IMR-90 (cell line): Measurements from ENCODE around the gene PKP4. TPM values are rescaled to one million over a fixed set of nuclear protein-coding genes. Genes with fewer than 3 reads are reported as not detected.

ENCODE experiments used
- ATAC-seq: fragments of 200-7000 bp; cut with Tn5 transposase; 2 replicates; pipeline ENCODE4 v1.9.1; 2020; ENCODE audit warnings: low read depth, mild to moderate bottlenecking, moderate library complexity
- BruUV-seq: library from RNA; stranded (reverse); fragments of 400-500 nt; replicated peaks from 2 replicates; lab custom pipeline; 2021; lab: Mats Ljungman, UMichigan
- CTCF ChIA-PET: fragments of 300-600 bp; formaldehyde crosslinking; extraction: SDS; loops from one replicate; lab custom pipeline; 2021; ENCODE audit warnings: antibody characterized with exemption; lab: Yijun Ruan, JAX
- POLR2A ChIA-PET: fragments of 300-600 bp; sonication (Branson Sonifier 250); formaldehyde crosslinking; loops from one replicate; lab custom pipeline; 2022; ENCODE audit warnings: antibody characterized with exemption; ENCODE audit not compliant: unreplicated experiment; lab: Charles Lee
- DNase-seq: peaks from one replicate; pipeline ENCODE4 v3.0.0; 2013
- H2AFZ ChIP-seq: replicated peaks from 2 replicates; pipeline ENCODE3; 2013; ENCODE audit warnings: low read length, mild to moderate bottlenecking; ENCODE audit not compliant: poor library complexity
- H2AK5ac ChIP-seq: 2 replicates; pipeline ENCODE4 v1.6.1; 2013; ENCODE audit warnings: low read depth, low read length, inconsistent platforms
- H2AK9ac ChIP-seq: replicated peaks from 2 replicates; pipeline ENCODE3; 2013; ENCODE audit warnings: mild to moderate bottlenecking, low read depth, low read length, moderate library complexity; ENCODE audit not compliant: poor library complexity
- H2BK120ac ChIP-seq: 2 replicates; pipeline ENCODE4 v1.6.1; 2013; ENCODE audit warnings: low read depth, low read length, inconsistent platforms
- H2BK15ac ChIP-seq: 3 replicates; pipeline ENCODE4 v1.6.1; 2013; ENCODE audit warnings: low read depth, low read length, inconsistent platforms
- H2BK20ac ChIP-seq: 2 replicates; pipeline ENCODE4 v1.6.1; 2013; ENCODE audit warnings: low read depth, mild to moderate bottlenecking, inconsistent platforms, low read length, moderate library complexity
- H2BK5ac ChIP-seq: 2 replicates; pipeline ENCODE4 v1.6.1; 2013; ENCODE audit warnings: mild to moderate bottlenecking, low read depth, low read length, inconsistent platforms; ENCODE audit not compliant: poor library complexity, severe bottlenecking
- H3K14ac ChIP-seq: replicated peaks from 2 replicates; pipeline ENCODE4 v1.6.1; 2013; ENCODE audit warnings: low read depth, low read length, inconsistent platforms
- H3K18ac ChIP-seq: 2 replicates; pipeline ENCODE4 v1.6.1; 2013; ENCODE audit warnings: low read depth, low read length, control low read depth
- H3K23ac ChIP-seq: 2 replicates; pipeline ENCODE4 v1.6.1; 2013; ENCODE audit warnings: low read depth, low read length, inconsistent platforms
- H3K27ac ChIP-seq: 2 replicates; pipeline ENCODE4 v1.5.1; 2013; ENCODE audit warnings: mild to moderate bottlenecking, control low read depth, low read length; ENCODE audit not compliant: insufficient read depth
- H3K27me3 ChIP-seq: 2 replicates; pipeline ENCODE4 v1.6.1; 2013; ENCODE audit warnings: low read length; ENCODE audit not compliant: control insufficient read depth, insufficient read depth
- H3K36me3 ChIP-seq: 2 replicates; pipeline ENCODE4 v1.6.1; 2013; ENCODE audit warnings: low read length, mixed read lengths; ENCODE audit not compliant: control insufficient read depth, insufficient read depth
- H3K4ac ChIP-seq: 2 replicates; pipeline ENCODE4 v1.6.1; 2013; ENCODE audit warnings: low read depth, low read length, inconsistent platforms
- H3K4me1 ChIP-seq: 2 replicates; pipeline ENCODE4 v1.6.1; 2013; ENCODE audit warnings: low read length, mixed read lengths; ENCODE audit not compliant: control insufficient read depth, insufficient read depth
- H3K4me2 ChIP-seq: 2 replicates; pipeline ENCODE4 v1.6.1; 2013; ENCODE audit warnings: low read depth, mild to moderate bottlenecking, control low read depth, low read length, moderate library complexity
- H3K4me3 ChIP-seq: 2 replicates; pipeline ENCODE4 v1.5.1; 2013; ENCODE audit warnings: low read depth, mild to moderate bottlenecking, control low read depth, low read length, moderate library complexity; ENCODE audit not compliant: insufficient read depth
- H3K56ac ChIP-seq: 2 replicates; pipeline ENCODE4 v1.6.1; 2013; ENCODE audit warnings: low read length, inconsistent platforms; ENCODE audit not compliant: insufficient read depth; ENCODE audit errors: extremely low read depth
- H3K79me1 ChIP-seq, 2 experiments: 2 replicates each; pipeline ENCODE4 v1.6.1; 2013; ENCODE audit warnings: low read length in 2 of 2, inconsistent platforms in 1 of 2, low read depth in 1 of 2
- H3K9ac ChIP-seq: 2 replicates; pipeline ENCODE4 v1.6.1; 2013; ENCODE audit warnings: low read depth, low read length, control low read depth
- H3K9me1 ChIP-seq: 2 replicates; pipeline ENCODE4 v1.6.1; 2013; ENCODE audit warnings: low read length, inconsistent platforms; ENCODE audit not compliant: insufficient read depth
- H3K9me3 ChIP-seq: 2 replicates; pipeline ENCODE4 v1.6.1; 2013; ENCODE audit warnings: low read length; ENCODE audit not compliant: control insufficient read depth, insufficient read depth
- H4K20me1 ChIP-seq: 2 replicates; pipeline ENCODE4 v1.6.1; 2013; ENCODE audit warnings: low read length, inconsistent platforms; ENCODE audit not compliant: insufficient read depth
- H4K5ac ChIP-seq: 2 replicates; pipeline ENCODE4 v1.6.1; 2013; ENCODE audit warnings: mild to moderate bottlenecking, low read depth, low read length, control low read depth
- H4K8ac ChIP-seq, 2 experiments: 2 replicates each; pipeline ENCODE4 v1.6.1; 2013; ENCODE audit warnings: low read depth in 2 of 2, low read length in 2 of 2, control low read depth in 1 of 2, inconsistent platforms in 1 of 2
- H4K91ac ChIP-seq: 2 replicates; pipeline ENCODE4 v1.6.1; 2013; ENCODE audit warnings: low read depth, low read length, inconsistent platforms; ENCODE audit not compliant: insufficient read depth
- BHLHE40 ChIP-seq: fragments of 150-350 bp; IDR thresholded peaks from 2 replicates; pipeline ENCODE4 v1.6.1; 2016; ENCODE audit warnings: mild to moderate bottlenecking, low read depth, low read length
- CEBPB ChIP-seq: IDR thresholded peaks from 2 replicates; pipeline ENCODE4 v1.6.1; 2012; ENCODE audit warnings: low read depth, low read length, improper control_type of control experiment
- CHD1 ChIP-seq: IDR thresholded peaks from 2 replicates; pipeline ENCODE4 v1.6.1; 2012; ENCODE audit warnings: low read depth, low read length, improper control_type of control experiment
- CTCF ChIP-seq: conservative IDR thresholded peaks from 2 replicates; pipeline ENCODE4 v1.5.1; 2012; ENCODE audit warnings: mild to moderate bottlenecking, low read depth, low read length, improper control_type of control experiment
- FOS ChIP-seq: fragments of 150-350 bp; IDR thresholded peaks from 2 replicates; pipeline ENCODE4 v1.6.1; 2016; ENCODE audit warnings: low read depth, low read length
- MAFK ChIP-seq: IDR thresholded peaks from 2 replicates; pipeline ENCODE4 v1.6.1; 2012; ENCODE audit warnings: low read depth, low read length, improper control_type of control experiment
- MAZ ChIP-seq: IDR thresholded peaks from 2 replicates; pipeline ENCODE4 v1.6.1; 2012; ENCODE audit warnings: low read depth, mild to moderate bottlenecking, low read length, improper control_type of control experiment, moderate library complexity, borderline replicate concordance
- MXI1 ChIP-seq: IDR thresholded peaks from 2 replicates; pipeline ENCODE4 v1.6.1; 2012; ENCODE audit warnings: low read depth, mild to moderate bottlenecking, low read length, moderate library complexity, borderline replicate concordance
- NFE2L2 ChIP-seq: fragments of 150-350 bp; IDR thresholded peaks from 2 replicates; pipeline ENCODE4 v1.6.1; 2016; ENCODE audit warnings: low read depth, mild to moderate bottlenecking, low read length
- POLR2A ChIP-seq: IDR thresholded peaks from 2 replicates; pipeline ENCODE4 v1.6.1; 2012; ENCODE audit warnings: mild to moderate bottlenecking, low read depth, low read length
- RCOR1 ChIP-seq: IDR thresholded peaks from 2 replicates; pipeline ENCODE4 v1.6.1; 2012; ENCODE audit warnings: mild to moderate bottlenecking, low read length, improper control_type of control experiment; ENCODE audit not compliant: insufficient replicate concordance
- RFX5 ChIP-seq: IDR thresholded peaks from 2 replicates; pipeline ENCODE4 v1.8.0; 2012; ENCODE audit warnings: low read depth, mild to moderate bottlenecking, low read length, moderate library complexity
- SMC3 ChIP-seq: fragments of 150-350 bp; IDR thresholded peaks from 2 replicates; pipeline ENCODE4 v1.6.1; 2016; ENCODE audit warnings: low read depth, mild to moderate bottlenecking, antibody characterized with exemption, low read length, moderate library complexity
- WGBS, 2 experiments: methylation state at CpG; one replicate each; pipeline versions ENCODE4 v1.1.5 to v1.1.7; 2013; ENCODE audit warnings: missing lambda C conversion rate in 2 of 2; ENCODE audit not compliant: insufficient read length in 1 of 2; ENCODE audit errors: extremely low coverage in 2 of 2; 5-methylcytosine and 5-hydroxymethylcytosine counted together
- dilution Hi-C: fragments of 300-500 bp; cut with HindIII; formaldehyde crosslinking; loops from one replicate; pipeline ENCODE4 v1.14.3; 2018; ENCODE audit warnings: low sequenced_read_pairs; ENCODE audit not compliant: unreplicated experiment
- in situ Hi-C: fragments of 300-500 bp; cut with MboI; formaldehyde crosslinking; loops from 3 replicates; pipeline ENCODE4 v1.14.3; 2019; ENCODE audit warnings: low sequenced_read_pairs, inconsistent platforms, mixed read lengths
- intact Hi-C: fragments of 100-400 bp; cut with micrococcal nuclease; formaldehyde crosslinking; loops from 2 replicates; pipeline ENCODE4 v1.10.0; 2022
- polyA plus RNA-seq, 3 experiments: library from polyadenylated mRNA; depleted of rRNA; stranded (reverse); fragments of >200 nt; gene quantifications; 2 replicates each; pipeline ENCODE4 v1.2.3, GENCODE V29; 2012; ENCODE audit warnings: low replicate concordance in 1 of 3
- total RNA-seq: library from RNA; depleted of rRNA; stranded (reverse); fragments of >200 nt; gene quantifications from 2 replicates; pipeline ENCODE4 v1.2.3, GENCODE V29; 2012
- TF ChIP-seq, protein P1 (sequence below): fragments of 150-350 bp; IDR thresholded peaks from 2 replicates; pipeline ENCODE4 v1.6.1; 2016; ENCODE audit warnings: low read depth, mild to moderate bottlenecking, low read length, moderate library complexity, borderline replicate concordance
- TF ChIP-seq, protein P2 (sequence below): fragments of 150-350 bp; IDR thresholded peaks from 2 replicates; pipeline ENCODE4 v1.6.1; 2017; ENCODE audit warnings: mild to moderate bottlenecking, antibody characterized with exemption, low read length, low read depth

The PKP4 gene
- total and polyA plus RNA-seq, 2 of the 4 experiments (the other 2 are of a cell fraction), result 20.1 to 37.8 TPM

DNA sequence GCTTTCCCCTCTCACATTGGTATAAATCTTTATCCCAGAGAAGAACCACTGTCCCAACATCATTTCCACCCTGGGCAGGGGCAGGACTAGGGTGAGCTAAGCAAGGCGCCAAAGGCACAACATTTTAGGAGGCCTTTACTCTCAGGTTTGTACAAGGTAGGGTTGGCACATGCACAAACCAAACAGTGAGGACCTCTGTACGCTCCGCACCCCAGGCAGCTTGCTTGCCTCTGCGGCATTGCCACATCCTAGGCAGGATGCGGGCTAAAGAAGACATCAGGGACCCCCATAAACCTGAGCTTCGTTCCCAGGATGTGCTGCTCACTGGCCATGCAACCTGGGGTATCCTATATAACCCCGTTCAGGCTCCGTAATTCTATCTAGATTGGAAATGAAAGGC, 210.2 kb downstream of the PKP4 start:
- H4K91ac ChIP-seq, result no peak overlapping the region
- WGBS, 2 experiments, result 100% methylated on average over 3 of the region's 8 CpGs; no CpG with 5 or more reads in 1 of the 2 experiments
- ChIA-PET POLR2A (no interaction called here), CTCF (interaction anchor here (1.0 to 1.7 kb wide), 2 partner anchors 14 to 78 kb away, joined by 3 to 4 read pairs; no protein-coding TSS in a partner anchor)
- peaks cover 14% of the 10 kb centered on the region for H3K36me3 ChIP-seq
- no peak overlapping the region for H4K5ac ChIP-seq
- no peak overlapping the region for H3K4me2 ChIP-seq
- no peak overlapping the region for H2AFZ ChIP-seq
- in situ Hi-C loops, result no loop called here
- BruUV-seq, result no TSS peak
- 0 out of 3 replicates have a peak overlapping the region, but pooled peaks have one; percentile 60 for H2BK15ac ChIP-seq
- H3K18ac ChIP-seq, result no peak overlapping the region
- H3K14ac ChIP-seq, result no peak overlapping the region
- no peak overlapping the region for H3K23ac ChIP-seq
- no peaks in the 10 kb centered on the region for H4K20me1 ChIP-seq
- ATAC-seq, result no peak
- peak overlapping the region; percentile 56 for H2AK5ac ChIP-seq
- H2BK120ac ChIP-seq, result no peak overlapping the region
- H4K8ac ChIP-seq, result no peak overlapping the region
- DNase-seq, result no peak
- no peak overlapping the region for H3K27ac ChIP-seq
- H3K56ac ChIP-seq, result no peak overlapping the region
- intact Hi-C loops, result no loop called here
- H3K4me3 ChIP-seq, result no peak overlapping the region
- no peak overlapping the region for H3K4ac ChIP-seq
- no peaks in the 10 kb centered on the region for H3K9me3 ChIP-seq
- H3K4me1 ChIP-seq, result peaks cover 10% of the 10 kb centered on the region
- no peak overlapping the region for H2AK9ac ChIP-seq
- H3K27me3 ChIP-seq, result no peaks in the 10 kb centered on the region
- no peak for TF ChIP-seq RCOR1
- TF ChIP-seq, protein P1, sequence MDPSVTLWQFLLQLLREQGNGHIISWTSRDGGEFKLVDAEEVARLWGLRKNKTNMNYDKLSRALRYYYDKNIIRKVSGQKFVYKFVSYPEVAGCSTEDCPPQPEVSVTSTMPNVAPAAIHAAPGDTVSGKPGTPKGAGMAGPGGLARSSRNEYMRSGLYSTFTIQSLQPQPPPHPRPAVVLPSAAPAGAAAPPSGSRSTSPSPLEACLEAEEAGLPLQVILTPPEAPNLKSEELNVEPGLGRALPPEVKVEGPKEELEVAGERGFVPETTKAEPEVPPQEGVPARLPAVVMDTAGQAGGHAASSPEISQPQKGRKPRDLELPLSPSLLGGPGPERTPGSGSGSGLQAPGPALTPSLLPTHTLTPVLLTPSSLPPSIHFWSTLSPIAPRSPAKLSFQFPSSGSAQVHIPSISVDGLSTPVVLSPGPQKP, result no peak
- TF ChIP-seq CEBPB, result no peak
- TF ChIP-seq SMC3, result no peak
- TF ChIP-seq NFE2L2, result no peak
- no peak for TF ChIP-seq CTCF
- TF ChIP-seq CHD1, result no peak
- no peak for TF ChIP-seq MAZ
- TF ChIP-seq POLR2A, result no peak
- TF ChIP-seq RFX5, result no peak
- TF ChIP-seq MXI1, result no peak
- TF ChIP-seq, protein P2, sequence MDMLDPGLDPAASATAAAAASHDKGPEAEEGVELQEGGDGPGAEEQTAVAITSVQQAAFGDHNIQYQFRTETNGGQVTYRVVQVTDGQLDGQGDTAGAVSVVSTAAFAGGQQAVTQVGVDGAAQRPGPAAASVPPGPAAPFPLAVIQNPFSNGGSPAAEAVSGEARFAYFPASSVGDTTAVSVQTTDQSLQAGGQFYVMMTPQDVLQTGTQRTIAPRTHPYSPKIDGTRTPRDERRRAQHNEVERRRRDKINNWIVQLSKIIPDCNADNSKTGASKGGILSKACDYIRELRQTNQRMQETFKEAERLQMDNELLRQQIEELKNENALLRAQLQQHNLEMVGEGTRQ, result no peak
- TF ChIP-seq MAFK, result no peak
- no peak for TF ChIP-seq BHLHE40
- no peak for TF ChIP-seq FOS
- peak overlapping the region; percentile 8 for H2BK5ac ChIP-seq
- no peak overlapping the region for H2BK20ac ChIP-seq
- peaks cover 9% of the 10 kb centered on the region for H3K9me1 ChIP-seq
- dilution Hi-C loops, result no loop called here
- H3K79me1 ChIP-seq, result no peaks in the 10 kb centered on the region; a peak in 1 of 4 replicates
- no peak overlapping the region for H3K9ac ChIP-seq
